GM19239 (cell line): Measurements from ENCODE around the gene TEX22.

Experiments used
- DNase-seq: peaks from one replicate; pipeline ENCODE4 v3.0.0; 2011; ENCODE audit warnings: low spot score; ENCODE audit not compliant: insufficient read length
- FAIRE-seq: peaks from 2 replicates; lab custom pipeline; 2011; peaks lifted over from hg19 to GRCh38; lab: Jason Lieb, UNC

The TEX22 gene

GRCh38 chr14:105450123-105450505 lies 51.8 kb downstream of the TEX22 start:
- DNase-seq (no peak), FAIRE-seq (no peak)

- DNase-seq (no peak), FAIRE-seq (no peak)
Observed at GRCh38 chr14:105450864-105451720, 52.8 kb downstream of the TEX22 start.

DNA sequence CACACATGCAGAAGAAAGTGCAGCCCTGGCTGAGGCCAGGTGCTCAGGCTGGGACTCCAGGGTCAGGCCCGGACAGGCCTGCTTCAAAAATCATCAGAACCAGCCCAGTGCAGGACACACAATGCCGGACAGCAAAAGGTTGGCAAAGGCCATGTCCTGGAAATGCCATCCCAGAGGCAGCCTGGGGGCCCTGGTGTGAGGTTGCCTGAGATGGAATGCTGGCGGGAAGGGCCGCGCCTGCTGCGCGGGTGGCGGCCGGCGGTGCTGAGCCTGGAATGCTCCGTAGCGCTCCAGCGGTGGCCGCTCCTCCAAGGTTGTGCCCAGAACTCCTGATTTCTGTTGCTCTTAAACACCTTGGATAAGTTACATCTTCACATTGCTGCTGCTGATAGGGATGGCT lies 54.6 kb downstream of the TEX22 start:
- DNase-seq (no peak), FAIRE-seq (no peak)

GRCh38 chr14:105453847-105454246 lies 55.5 kb downstream of the TEX22 start:
- DNase-seq: no peak
- no peak for FAIRE-seq

DNA sequence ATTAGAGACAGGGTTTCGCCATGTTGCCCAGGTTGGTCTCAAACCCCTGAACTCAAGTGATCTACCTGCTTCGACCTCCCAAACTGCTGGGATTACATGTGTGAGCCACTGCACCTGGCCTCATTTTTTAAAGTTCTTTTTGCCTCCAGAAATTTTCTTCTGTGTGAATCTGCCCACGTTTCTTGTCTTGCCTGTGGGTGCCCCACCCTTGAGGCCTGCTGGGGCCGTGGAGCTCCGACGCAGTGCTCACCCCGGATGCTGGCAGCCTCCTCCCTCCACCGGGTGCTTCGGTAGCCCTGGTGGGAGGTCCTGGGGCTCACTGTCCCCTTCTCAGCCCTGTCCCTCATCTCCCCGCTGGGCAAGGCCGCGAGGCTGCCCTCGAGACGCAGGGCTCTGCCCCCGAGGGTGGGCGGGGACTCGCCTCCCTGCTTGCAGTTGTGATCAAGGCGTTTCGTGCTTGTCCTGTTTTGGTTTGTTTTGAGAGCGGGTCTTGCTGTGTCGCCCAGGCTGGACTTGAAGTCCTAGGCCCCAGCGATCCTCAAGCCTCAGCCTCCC lies 56.8 kb downstream of the TEX22 start:
- DNase-seq (no peak), FAIRE-seq (no peak)

GRCh38 chr14:105455766-105456660 lies 57.7 kb downstream of the TEX22 start:
- FAIRE-seq: no peak
- DNase-seq: no peak

- no peak for DNase-seq
- FAIRE-seq: no peak
Observed at GRCh38 chr14:105456736-105457617, 58.6 kb downstream of the TEX22 start.

DNA sequence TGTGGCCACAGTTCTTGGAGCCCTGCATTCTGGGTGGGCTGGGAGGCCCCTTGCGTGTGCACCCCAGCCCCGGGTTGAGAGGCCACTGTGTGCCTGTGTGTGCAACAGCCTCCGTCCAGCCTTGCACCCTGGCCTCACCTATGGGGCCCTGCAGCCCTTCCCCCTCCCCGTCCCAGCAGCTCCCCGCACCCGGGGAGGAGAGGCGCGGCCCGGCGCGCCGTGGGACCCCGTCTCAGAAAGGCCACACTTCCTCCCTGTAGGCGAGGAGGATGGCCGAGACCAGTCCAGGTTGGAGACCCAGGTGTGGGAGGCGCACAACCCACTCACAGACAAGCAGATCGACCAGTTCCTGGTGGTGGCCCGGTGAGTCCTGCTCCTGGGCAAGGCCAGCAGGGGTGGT lies 59.7 kb downstream of the TEX22 start:
- DNase-seq (no peak), FAIRE-seq (no peak)

GRCh38 chr14:105458571-105458970 lies 60.2 kb downstream of the TEX22 start:
- no peak for DNase-seq
- FAIRE-seq: no peak

DNA sequence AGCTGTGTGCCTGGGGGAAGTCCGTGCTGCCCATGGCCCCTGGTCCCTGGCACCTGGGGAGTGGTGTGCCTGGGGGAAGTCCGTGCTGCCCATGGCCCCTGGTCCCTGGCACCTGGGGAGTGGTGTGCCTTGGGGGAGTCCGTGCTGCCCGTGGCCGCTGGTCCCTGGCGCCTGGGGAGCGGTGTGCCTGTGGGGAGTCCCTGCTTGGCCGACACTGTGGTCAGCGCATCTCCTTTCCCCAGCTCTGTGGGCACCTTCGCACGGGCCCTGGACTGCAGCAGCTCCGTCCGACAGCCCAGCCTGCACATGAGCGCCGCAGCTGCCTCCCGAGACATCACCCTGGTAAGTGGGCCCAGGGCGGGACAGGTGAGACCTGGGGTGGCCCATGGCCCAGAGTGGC lies 61.8 kb downstream of the TEX22 start:
- no peak for DNase-seq
- no peak for FAIRE-seq

DNA sequence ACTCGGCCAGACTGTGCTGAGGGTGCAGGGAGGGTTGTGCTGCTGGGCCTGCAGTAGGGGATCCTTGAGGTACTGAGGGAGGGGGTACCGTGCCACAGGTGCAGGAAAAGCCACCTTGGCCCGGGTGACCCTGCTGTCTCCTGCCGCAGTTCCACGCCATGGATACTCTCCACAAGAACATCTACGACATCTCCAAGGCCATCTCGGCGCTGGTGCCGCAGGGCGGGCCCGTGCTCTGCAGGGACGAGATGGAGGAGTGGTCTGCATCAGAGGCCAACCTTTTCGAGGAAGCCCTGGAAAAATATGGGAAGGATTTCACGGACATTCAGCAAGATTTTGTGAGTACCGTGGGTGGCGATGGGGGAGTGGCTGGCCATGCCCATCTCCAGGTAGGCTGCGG lies 62.3 kb downstream of the TEX22 start:
- FAIRE-seq (no peak), DNase-seq (no peak)

DNA sequence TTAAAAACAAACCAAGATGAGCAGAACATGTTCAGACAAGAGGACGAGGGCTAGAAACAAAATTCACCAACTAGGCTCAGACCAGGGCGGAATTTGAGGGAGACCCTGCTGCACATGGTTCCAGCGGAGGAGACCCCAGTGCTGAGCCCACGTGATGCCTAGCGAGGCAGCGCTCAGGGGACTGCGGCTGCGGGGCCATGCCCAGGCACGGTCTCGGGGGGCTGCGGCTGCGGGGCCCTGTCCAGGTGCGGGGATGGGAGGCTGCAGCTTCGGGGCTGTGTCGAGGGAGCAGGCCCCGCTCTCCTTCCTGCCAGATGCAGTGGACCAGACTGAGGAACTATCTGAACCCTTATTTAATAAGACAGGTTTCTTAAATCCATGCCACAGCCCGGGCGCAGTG lies 63.6 kb downstream of the TEX22 start:
- no peak for DNase-seq
- FAIRE-seq: no peak
